ENCODE measurements around the gene DMAP1.

DMAP1 gene

GRCh38 chr1:44267438-44267837, 54.2 kb downstream of the DMAP1 start:
- TF ChIP-seq GATA1 (IDR thresholded peaks at IDR 0.05; ENCODE audit: low read depth, low read length) = no peak
- TF ChIP-seq POLR2A (IDR thresholded peaks at IDR 0.05; ENCODE audit: low read length) = no peak
- DNase-seq = peak in 1 of 2 experiments; percentile 26

GRCh38 chr1:44268054-44268453, 54.8 kb downstream of the DMAP1 start:
- no peak for TF ChIP-seq GATA1 (IDR thresholded peaks at IDR 0.05; ENCODE audit: low read depth, low read length)
- TF ChIP-seq POLR2A (IDR thresholded peaks at IDR 0.05; ENCODE audit: low read length) = no peak
- DNase-seq = no peak
